B cell (primary cell): ENCODE measurements around the gene PFN3. TPM values are rescaled to one million over a fixed set of nuclear protein-coding genes. Genes with fewer than 3 reads are reported as not detected.
"Not testable (repeated sequence)": the region's sequence is repeated elsewhere in the genome, so short reads cannot be mapped to it uniquely, and the experiment has no call there.

Source experiments
- ATAC-seq: fragments of 200-7000 bp; cut with Tn5 transposase; one replicate; pipeline ENCODE4 v1.10.0; 2021; ENCODE audit warnings: low read depth, mild to moderate bottlenecking, moderate number of reproducible peaks, moderate library complexity
- CTCF ChIA-PET: fragments of 350-600 bp; sonication (Branson Sonifier 250); formaldehyde crosslinking; loops from one replicate; lab custom pipeline; 2021; ENCODE audit warnings: antibody characterized with exemption, inconsistent platforms; lab: Charles Lee
- POLR2A ChIA-PET: fragments of 350-600 bp; sonication (Branson Sonifier 250); formaldehyde crosslinking; loops from one replicate; lab custom pipeline; 2021; ENCODE audit warnings: antibody characterized with exemption; lab: Charles Lee
- DNase-seq: peaks from one replicate; pipeline ENCODE4 v3.0.0; 2013
- H2AFZ ChIP-seq: 2 replicates; pipeline ENCODE4 v1.6.1; 2012; ENCODE audit warnings: mild to moderate bottlenecking, low read depth, low read length; ENCODE audit not compliant: insufficient read depth, poor library complexity, severe bottlenecking
- H3K27ac ChIP-seq, 2 donors: 1 replicate in 1 of 2; 2 replicates in 1 of 2; pipeline ENCODE4 v1.5.1; 2012 to 2013; ENCODE audit warnings: low read length in 2 of 2, mild to moderate bottlenecking in 2 of 2, moderate library complexity in 1 of 2
- H3K27me3 ChIP-seq, 4 experiments: fragments of 200-600 bp in 1 of 4; sonication (generic) in 1 of 4; replicated peaks in 1 of 4; 1 replicate in 2 of 4; 2 replicates in 2 of 4; pipeline versions ENCODE4 v1.6.1 to v1.7.0; 2013 to 2016; ENCODE audit warnings: low read length in 3 of 4, mild to moderate bottlenecking in 2 of 4, mixed read lengths in 1 of 4, moderate library complexity in 1 of 4; ENCODE audit not compliant: insufficient read depth in 4 of 4, control insufficient read depth in 3 of 4; ENCODE audit errors: control extremely low read depth in 1 of 4
- H3K36me3 ChIP-seq, 2 experiments: replicated peaks in 1 of 2; 1 replicate in 1 of 2; 2 replicates in 1 of 2; pipeline versions ENCODE4 v1.6.1 to v1.7.1; 2013; ENCODE audit warnings: low read length in 1 of 2; ENCODE audit not compliant: insufficient read depth in 2 of 2, control insufficient read depth in 1 of 2; ENCODE audit errors: control extremely low read depth in 1 of 2, extremely low read depth in 1 of 2
- H3K4me1 ChIP-seq, 2 donors: fragments of 200-600 bp in 1 of 2; sonication (generic) in 1 of 2; 1 replicate in 1 of 2; 2 replicates in 1 of 2; pipeline versions ENCODE4 v1.5.1 to v1.6.1; 2013 to 2017; ENCODE audit warnings: low read length in 2 of 2; ENCODE audit not compliant: control insufficient read depth in 2 of 2, insufficient read depth in 2 of 2
- H3K4me2 ChIP-seq: replicated peaks from 2 replicates; pipeline ENCODE3; 2012; ENCODE audit warnings: mild to moderate bottlenecking, low read depth, low read length; ENCODE audit not compliant: poor library complexity, severe bottlenecking
- H3K4me3 ChIP-seq, 5 experiments: fragments of 200-600 bp in 1 of 5; sonication (generic) in 1 of 5; 1 replicate in 3 of 5; 2 replicates in 2 of 5; pipeline versions ENCODE4 v1.5.1 to v1.7.0; 2011 to 2016; ENCODE audit warnings: low read length in 4 of 5, mild to moderate bottlenecking in 4 of 5, low read depth in 2 of 5, control low read depth in 1 of 5, moderate library complexity in 1 of 5; ENCODE audit not compliant: insufficient read depth in 1 of 5; ENCODE audit errors: control extremely low read depth in 1 of 5, extremely low read depth in 1 of 5
- H3K79me2 ChIP-seq: fragments of 200-600 bp; sonication (generic); one replicate; pipeline ENCODE4 v1.6.0; 2016; ENCODE audit warnings: low read length; ENCODE audit not compliant: control insufficient read depth, insufficient read depth
- H3K9ac ChIP-seq: fragments of 200-600 bp; sonication (generic); 2 replicates; pipeline ENCODE4 v1.6.1; 2017; ENCODE audit warnings: mild to moderate bottlenecking, low read length, moderate library complexity
- H3K9me3 ChIP-seq, 3 donors: one replicate each; pipeline versions ENCODE4 v1.6.1 to v1.7.1; 2013; ENCODE audit warnings: low read length in 2 of 3; ENCODE audit not compliant: control insufficient read depth in 2 of 3, insufficient read depth in 1 of 3; ENCODE audit errors: control extremely low read depth in 1 of 3
- H4K20me1 ChIP-seq: 2 replicates; pipeline ENCODE4 v1.6.0; 2012; ENCODE audit warnings: mild to moderate bottlenecking, low read length; ENCODE audit not compliant: insufficient read depth, control insufficient read depth, poor library complexity, severe bottlenecking
- H3K27ac Mint-ChIP-seq: one replicate; pipeline ENCODE4 v1.8.0; 2021; ENCODE audit warnings: mixed read lengths
- H3K27me3 Mint-ChIP-seq: one replicate; pipeline ENCODE4 v1.8.0; 2021; ENCODE audit warnings: mixed read lengths
- H3K4me1 Mint-ChIP-seq: one replicate; pipeline ENCODE4 v1.8.0; 2021; ENCODE audit warnings: mixed read lengths
- H3K4me3 Mint-ChIP-seq: one replicate; pipeline ENCODE4 v1.8.0; 2021; ENCODE audit warnings: mixed read lengths
- H3K9me3 Mint-ChIP-seq: one replicate; pipeline ENCODE4 v1.8.0; 2022; ENCODE audit warnings: mixed read lengths; ENCODE audit not compliant: insufficient read depth
- CTCF ChIP-seq: fragments of 200-600 bp; IDR thresholded peaks from one replicate; pipeline ENCODE4 v1.8.0; 2022; ENCODE audit warnings: antibody characterized with exemption, mild to moderate bottlenecking
- EZH2 ChIP-seq: IDR thresholded peaks from 2 replicates; pipeline ENCODE4 v1.6.1; 2012; ENCODE audit warnings: borderline replicate concordance, low read depth, mild to moderate bottlenecking, moderate library complexity, low read length; ENCODE audit not compliant: insufficient read depth, poor library complexity, severe bottlenecking
- WGBS: methylation state at CpG from one replicate; pipeline ENCODE4 v1.1.5; 2013; ENCODE audit warnings: missing lambda C conversion rate; ENCODE audit not compliant: insufficient coverage; 5-methylcytosine and 5-hydroxymethylcytosine counted together
- intact Hi-C: fragments of 100-400 bp; cut with micrococcal nuclease; formaldehyde crosslinking; loops from one replicate; pipeline ENCODE4 v1.10.0; 2022
- polyA plus RNA-seq: library from polyadenylated mRNA; depleted of rRNA; stranded (reverse); fragments of >200 nt; gene quantifications from 2 replicates; pipeline ENCODE4 v1.2.3, GENCODE V29; 2012
- total RNA-seq, 2 donors: library from RNA; stranded (reverse); fragments of 120-200 nt in 1 of 2; gene quantifications; 1 replicate in 1 of 2; 2 replicates in 1 of 2; pipeline versions ENCODE4 v1.2.3 to v1.2.4, GENCODE V29; 2013 to 2022

Gene PFN3
- total and polyA plus RNA-seq, 2 donors (not counting 1 experiment from before 2014, with no cell fraction given): not detected

GRCh38 chr5:177419046-177419445 is 18.6 kb upstream of the PFN3 start:
- H3K9ac ChIP-seq: no peak overlapping the region
- WGBS: 100% methylated on average over 2 of the region's 3 CpGs
- POLR2A ChIA-PET: no interaction called here
- H3K4me3 ChIP-seq: no peak overlapping the region
- H3K36me3 ChIP-seq: no peaks in the 10 kb centered on the region
- H4K20me1 ChIP-seq: no peaks in the 10 kb centered on the region
- CTCF ChIA-PET: interaction anchor here (6.5 kb wide), 1 partner anchor 15 kb away, joined by 46 read pairs; no protein-coding TSS in a partner anchor
- TF ChIP-seq CTCF (no peak), EZH2 (no peak)
- no peak overlapping the region for H3K4me3 Mint-ChIP-seq
- no peaks in the 10 kb centered on the region for H3K4me1 ChIP-seq
- ATAC-seq (no peak), DNase-seq (no peak)
- H3K27me3 ChIP-seq: no peaks in the 10 kb centered on the region
- no peak overlapping the region for H3K27ac Mint-ChIP-seq
- no peaks in the 10 kb centered on the region for H3K27me3 Mint-ChIP-seq
- intact Hi-C loops: no loop called here
- no peaks in the 10 kb centered on the region for H3K9me3 Mint-ChIP-seq
- no peaks in the 10 kb centered on the region for H3K79me2 ChIP-seq
- H2AFZ ChIP-seq: no peak overlapping the region
- H3K4me1 Mint-ChIP-seq: no peaks in the 10 kb centered on the region
- no peak overlapping the region for H3K4me2 ChIP-seq
- H3K9me3 ChIP-seq: no peaks in the 10 kb centered on the region
- H3K27ac ChIP-seq: no peak overlapping the region

GRCh38 chr5:177417081-177417480 is 16.6 kb upstream of the PFN3 start:
- H3K36me3 ChIP-seq, POLR2A ChIA-PET, H3K9me3 Mint-ChIP-seq, H3K9ac ChIP-seq, intact Hi-C loops, ATAC-seq, H2AFZ ChIP-seq, H3K4me1 ChIP-seq, H3K27ac Mint-ChIP-seq, H3K27me3 Mint-ChIP-seq, H3K9me3 ChIP-seq, H3K79me2 ChIP-seq, H3K27me3 ChIP-seq, H3K4me2 ChIP-seq, H4K20me1 ChIP-seq, H3K4me3 Mint-ChIP-seq, H3K27ac ChIP-seq, H3K4me3 ChIP-seq, H3K4me1 Mint-ChIP-seq, DNase-seq: not testable (repeated sequence)
- WGBS: 69% methylated on average over 4 of the region's 6 CpGs
- CTCF ChIA-PET: interaction anchor here (0.6 to 6.5 kb wide), 4 partner anchors 9 to 26 kb away, joined by 3 to 46 read pairs (median 3); partner anchors contain the start of gene GRK6
